Adrenal gland (tissue), 5 donors: ENCODE results near the gene MMP15.

Experiments used
- POLR2A ChIP-seq, 2 donors: fragments of 450-650 bp; IDR thresholded peaks; one replicate each; pipeline ENCODE4 v1.6.1; 2017; ENCODE audit warnings: antibody characterized with exemption in 2 of 2, mild to moderate bottlenecking in 2 of 2, moderate library complexity in 1 of 2
- TF ChIP-seq, protein P1 (sequence below), 6 experiments: fragments of 450-650 bp in 4 of 6; fragments of 200-600 bp in 2 of 6; sonication (generic) in 1 of 6; IDR thresholded peaks; 1 replicate in 5 of 6; 2 replicates in 1 of 6; pipeline versions ENCODE4 v1.5.1 to v1.8.0; 2016 to 2021; ENCODE audit warnings: antibody characterized with exemption in 6 of 6, mild to moderate bottlenecking in 2 of 6, moderate library complexity in 1 of 6
- donor health status: DM: no; HTN: no; CAD: no.

DNA sequence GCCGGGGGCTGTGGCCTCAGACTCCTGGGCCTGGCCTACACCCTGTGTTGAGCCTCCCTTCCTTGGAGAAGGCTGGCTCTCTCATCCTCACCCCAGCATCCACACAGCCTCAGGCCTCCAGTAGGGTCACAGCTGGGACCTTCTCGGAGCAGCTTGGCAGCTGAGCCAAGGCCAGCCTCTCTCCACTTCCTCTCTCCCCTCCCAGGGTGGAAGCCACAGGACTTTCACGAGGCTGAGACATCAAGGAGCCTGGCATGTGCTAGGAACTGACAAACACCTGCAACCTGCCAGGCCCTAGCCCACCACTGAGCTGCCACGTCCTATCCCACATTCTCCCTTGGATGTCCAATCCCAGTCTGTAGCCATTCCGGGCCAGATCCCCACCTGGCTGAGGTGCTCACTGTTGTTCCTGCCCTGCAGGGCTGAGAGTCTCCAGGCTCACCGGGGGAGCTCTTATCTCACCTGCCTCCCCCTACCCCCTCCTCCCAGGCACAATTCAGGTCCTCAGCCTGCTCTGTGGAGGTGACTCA is 3.1 kb downstream of the MMP15 start:
- TF ChIP-seq, protein P1, sequence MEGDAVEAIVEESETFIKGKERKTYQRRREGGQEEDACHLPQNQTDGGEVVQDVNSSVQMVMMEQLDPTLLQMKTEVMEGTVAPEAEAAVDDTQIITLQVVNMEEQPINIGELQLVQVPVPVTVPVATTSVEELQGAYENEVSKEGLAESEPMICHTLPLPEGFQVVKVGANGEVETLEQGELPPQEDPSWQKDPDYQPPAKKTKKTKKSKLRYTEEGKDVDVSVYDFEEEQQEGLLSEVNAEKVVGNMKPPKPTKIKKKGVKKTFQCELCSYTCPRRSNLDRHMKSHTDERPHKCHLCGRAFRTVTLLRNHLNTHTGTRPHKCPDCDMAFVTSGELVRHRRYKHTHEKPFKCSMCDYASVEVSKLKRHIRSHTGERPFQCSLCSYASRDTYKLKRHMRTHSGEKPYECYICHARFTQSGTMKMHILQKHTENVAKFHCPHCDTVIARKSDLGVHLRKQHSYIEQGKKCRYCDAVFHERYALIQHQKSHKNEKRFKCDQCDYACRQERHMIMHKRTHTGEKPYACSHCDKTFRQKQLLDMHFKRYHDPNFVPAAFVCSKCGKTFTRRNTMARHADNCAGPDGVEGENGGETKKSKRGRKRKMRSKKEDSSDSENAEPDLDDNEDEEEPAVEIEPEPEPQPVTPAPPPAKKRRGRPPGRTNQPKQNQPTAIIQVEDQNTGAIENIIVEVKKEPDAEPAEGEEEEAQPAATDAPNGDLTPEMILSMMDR (IDR thresholded peaks at IDR 0.05) = no peak
- TF ChIP-seq POLR2A (IDR thresholded peaks at IDR 0.05) = no peak
